Adrenal gland (tissue), 12 donors: ENCODE results near the gene ALOX15B. TPM values are rescaled to one million over a fixed set of nuclear protein-coding genes. Genes with fewer than 3 reads are reported as not detected.

Experiments used
- DNase-seq, 7 donors: peaks; one replicate each; pipeline ENCODE4 v3.0.0-alpha.2; 2019 to 2020
- H3K27ac ChIP-seq, 5 donors: fragments of 200-600 bp; sonication (generic) in 4 of 5; 1 replicate in 3 of 5; 2 replicates in 2 of 5; pipeline versions ENCODE4 v1.5.1 to v1.8.0; 2016 to 2020; ENCODE audit warnings: mild to moderate bottlenecking in 1 of 5
- H3K27me3 ChIP-seq: fragments of 200-600 bp; 2 replicates; pipeline ENCODE4 v1.8.0; 2021
- H3K36me3 ChIP-seq, 2 donors: fragments of 200-600 bp; replicated peaks in 1 of 2; 1 replicate in 1 of 2; 2 replicates in 1 of 2; pipeline versions ENCODE4 v1.5.1 to v1.8.0; 2018 to 2022
- H3K4me1 ChIP-seq, 2 donors: fragments of 200-600 bp; replicated peaks in 1 of 2; 1 replicate in 1 of 2; 2 replicates in 1 of 2; pipeline versions ENCODE4 v1.5.1 to v1.8.0; 2018 to 2021
- H3K4me3 ChIP-seq, 4 donors: fragments of 200-600 bp; sonication (generic) in 3 of 4; one replicate each; pipeline ENCODE4 v1.5.1; 2016 to 2018
- H3K9me3 ChIP-seq, 3 donors: fragments of 200-600 bp; sonication (generic) in 1 of 3; replicated peaks in 1 of 3; 1 replicate in 2 of 3; 2 replicates in 1 of 3; pipeline versions ENCODE4 v1.5.1 to v1.8.0; 2016 to 2021
- CTCF ChIP-seq, 6 experiments: fragments of 450-650 bp in 4 of 6; fragments of 200-600 bp in 2 of 6; sonication (generic) in 1 of 6; IDR thresholded peaks; 1 replicate in 5 of 6; 2 replicates in 1 of 6; pipeline versions ENCODE4 v1.5.1 to v1.8.0; 2016 to 2021; ENCODE audit warnings: antibody characterized with exemption in 6 of 6, mild to moderate bottlenecking in 2 of 6, moderate library complexity in 1 of 6
- POLR2A ChIP-seq, 2 donors: fragments of 450-650 bp; IDR thresholded peaks; one replicate each; pipeline ENCODE4 v1.6.1; 2017; ENCODE audit warnings: antibody characterized with exemption in 2 of 2, mild to moderate bottlenecking in 2 of 2, moderate library complexity in 1 of 2
- WGBS, 4 donors: extraction: QIAGEN DNeasy Blood & Tissue Kit in 2 of 4; methylation state at CpG; one replicate each; pipeline versions ENCODE4 v1.1.5 to v1.1.7; 2013 to 2017; 5-methylcytosine and 5-hydroxymethylcytosine counted together
- intact Hi-C, 2 donors: fragments of 100-400 bp; cut with DNase I; formaldehyde crosslinking; loops; one replicate each; pipeline versions ENCODE4 v1.14.1 to v1.15.0; 2022 to 2023
- polyA plus RNA-seq, 3 donors: library from polyadenylated mRNA; stranded (reverse); fragments of 200-250 nt in 2 of 3; fragments of 350-450 nt in 1 of 3; fragmentation: Illumina TruSeq in 1 of 3; extraction: RNeasy Lipid Tissue Mini Kit (QIAGEN cat#74804) in 1 of 3; gene quantifications; one replicate each; pipeline ENCODE4 v1.2.3, GENCODE V29; 2013 to 2014
- total RNA-seq, 9 donors: library from RNA; depleted of rRNA in 4 of 9; stranded (reverse); fragments of >200 nt in 4 of 9; fragments of 120-200 nt in 1 of 9; fragmentation: NEBNext Ultra II Directional in 1 of 9; extraction: Animal tissue kit (Norgen Biotek cat#: 25700) in 1 of 9; gene quantifications; one replicate each; pipeline versions ENCODE4 v1.1.0 to v1.2.4, GENCODE V29; 2013 to 2023
- donor health status: healthy with polysubstance abuse.
- donor health status: Bipolar disorder and iron deficiency.
- donor health status: DM: yes; HTN: yes; CAD: no.
- donor health status: DM: no; HTN: no; CAD: no.
- donor health status: DM: no; HTN: no; CAD: no.
- donor health status: DM: yes; HTN: yes; CAD: no.

ALOX15B gene
- total and polyA plus RNA-seq, 12 donors, result 1.1 to 9.8 (median 3.9) TPM; not detected in 1

DNA sequence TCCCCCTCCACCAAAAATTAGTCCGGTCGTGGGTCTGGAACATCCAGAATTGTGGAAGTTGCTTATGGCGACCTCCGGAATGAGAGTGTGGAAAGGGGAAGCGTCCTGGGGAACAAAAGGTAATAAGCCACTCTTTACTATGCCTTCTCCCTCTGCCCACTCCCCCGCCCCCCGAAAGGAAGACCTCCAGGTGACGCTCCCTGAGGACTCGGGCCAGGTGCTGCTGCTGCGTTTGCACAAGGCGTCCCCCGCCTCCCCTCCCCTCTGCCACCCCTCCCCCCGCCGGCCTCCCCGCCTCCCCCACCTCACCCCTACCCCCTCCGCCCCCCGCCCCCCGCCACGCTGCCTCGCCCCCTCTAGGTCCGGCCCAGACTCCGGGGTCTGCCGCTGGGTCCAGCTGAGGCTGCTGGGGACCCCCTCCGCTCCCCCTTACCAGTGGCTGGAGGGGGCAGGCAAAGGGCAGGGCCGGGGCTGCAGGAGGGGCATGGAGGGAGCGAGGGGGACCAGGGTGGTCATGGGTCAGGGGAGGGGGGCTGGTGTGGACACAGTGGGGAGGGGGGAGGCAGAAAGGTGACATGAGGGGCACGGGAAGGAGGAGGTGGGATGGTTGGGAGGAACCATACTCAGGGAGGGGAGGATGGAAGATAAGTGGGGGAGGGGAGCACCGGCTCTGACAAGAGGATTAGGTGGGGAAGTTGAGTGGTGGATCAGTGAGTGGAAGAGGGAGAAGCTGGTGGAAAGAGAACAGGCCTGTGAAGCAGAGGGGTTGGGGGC lies 25.1 kb downstream of the ALOX15B start:
- no peak for DNase-seq
- TF ChIP-seq POLR2A (IDR thresholded peaks at IDR 0.05) (no peak), CTCF (IDR thresholded peaks at IDR 0.05) (no peak)
- Histone ChIP-seq H3K4me3 (no peak overlapping the region), H3K9me3 (no peaks in the 10 kb centered on the region), H3K36me3 (no peaks in the 10 kb centered on the region), H3K4me1 (no peaks in the 10 kb centered on the region), H3K27ac (no peak overlapping the region), H3K27me3 (peaks cover 14% of the 10 kb centered on the region)
- WGBS, 4 donors, result 14 to 16% (median 15%) methylated on average over 16 to 28 of the region's 28 CpGs
- intact Hi-C loops, result no loop called here

DNA sequence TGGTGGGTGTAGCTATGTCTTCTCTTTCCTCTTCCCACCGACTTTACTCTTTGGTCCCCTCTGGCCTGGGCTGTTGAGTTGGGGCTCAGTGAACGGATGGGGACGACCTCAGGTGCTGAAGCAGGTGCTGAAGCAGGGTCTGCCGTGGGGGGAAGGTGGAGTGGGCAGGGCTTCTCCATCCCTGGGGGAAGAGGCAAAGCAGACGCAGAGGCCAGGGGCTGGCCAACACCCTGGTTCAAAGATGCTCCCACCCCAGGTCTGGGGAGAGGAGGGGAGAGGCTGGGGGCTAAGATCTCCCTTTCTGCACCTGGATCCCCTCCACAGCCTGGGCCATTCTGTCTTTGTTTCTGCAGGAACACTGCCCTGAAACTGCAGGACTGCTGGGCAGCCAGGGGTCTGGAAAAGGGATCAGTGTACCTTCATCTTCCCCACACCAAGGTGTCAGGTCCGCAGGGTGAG lies 25.7 kb downstream of the ALOX15B start:
- Histone ChIP-seq H3K36me3 (no peaks in the 10 kb centered on the region), H3K27ac (no peak overlapping the region), H3K4me1 (no peaks in the 10 kb centered on the region), H3K9me3 (no peaks in the 10 kb centered on the region), H3K4me3 (no peak overlapping the region), H3K27me3 (peaks cover 14% of the 10 kb centered on the region)
- TF ChIP-seq POLR2A (IDR thresholded peaks at IDR 0.05) (no peak), CTCF (IDR thresholded peaks at IDR 0.05) (no peak)
- intact Hi-C loops, result no loop called here
- DNase-seq, result no peak
- 43 to 56% (median 46%) methylated on average over 4 to 6 of the region's 6 CpGs for WGBS, 4 donors

DNA sequence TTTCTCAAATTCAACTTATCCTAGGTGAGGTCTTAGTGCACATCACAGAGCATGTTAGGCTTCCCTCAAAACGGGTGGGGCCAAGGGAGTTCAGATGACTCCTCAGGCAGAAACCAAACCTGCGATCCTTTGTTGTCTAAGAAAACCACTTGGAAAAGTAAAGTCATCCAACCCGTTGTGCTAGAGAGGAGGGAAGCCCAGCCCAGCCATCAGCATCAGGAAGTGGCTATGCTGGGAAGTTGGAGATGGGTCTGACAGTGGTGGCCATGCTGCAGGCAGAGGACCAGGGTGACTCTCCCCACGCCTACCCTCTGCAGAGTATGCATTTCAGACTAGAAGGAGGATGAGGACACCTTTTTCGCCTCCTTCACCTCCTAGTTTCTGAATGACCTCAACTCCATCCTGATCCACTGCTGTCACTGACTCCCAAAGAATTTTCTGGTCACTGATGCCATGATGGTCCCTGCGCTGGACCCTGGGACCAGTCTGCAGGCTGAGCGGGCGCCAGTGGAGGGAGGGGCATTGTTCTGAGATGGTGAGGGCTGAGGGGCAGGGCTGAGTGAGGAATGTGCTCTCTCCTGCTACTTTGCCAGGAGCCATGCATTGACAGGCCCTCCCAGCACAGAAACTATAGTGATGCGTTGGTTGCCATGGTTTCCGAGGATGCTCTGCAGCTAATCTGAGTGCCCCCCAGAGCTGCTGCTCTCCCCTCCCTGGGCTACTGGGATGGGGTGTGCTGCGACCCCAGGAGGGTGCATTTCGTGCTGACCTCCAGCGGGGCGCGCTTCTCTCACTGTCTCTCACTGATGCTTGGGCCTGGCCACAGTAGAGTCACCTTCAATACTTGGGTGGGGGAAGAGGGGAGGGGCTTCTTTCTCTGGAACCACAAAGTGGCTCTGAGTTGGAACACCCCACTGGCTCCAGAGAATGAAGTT lies 28.2 kb downstream of the ALOX15B start:
- peaks cover 15% of the 10 kb centered on the region for H3K27me3 ChIP-seq
- no peaks in the 10 kb centered on the region for H3K9me3 ChIP-seq
- no peaks in the 10 kb centered on the region for H3K4me1 ChIP-seq
- 75 to 79% (median 77%) methylated on average over 7 to 15 of the region's 15 CpGs for WGBS, 4 donors
- DNase-seq, result no peak
- H3K27ac ChIP-seq, result no peak overlapping the region
- intact Hi-C loops, result no loop called here
- TF ChIP-seq POLR2A (IDR thresholded peaks at IDR 0.05), result no peak
- no peaks in the 10 kb centered on the region for H3K36me3 ChIP-seq
- H3K4me3 ChIP-seq, result no peak overlapping the region

- Histone ChIP-seq H3K27ac (no peak overlapping the region), H3K4me1 (no peaks in the 10 kb centered on the region), H3K27me3 (peaks cover 22% of the 10 kb centered on the region), H3K36me3 (no peaks in the 10 kb centered on the region), H3K9me3 (no peaks in the 10 kb centered on the region), H3K4me3 (no peak overlapping the region)
- DNase-seq, result no peak
- intact Hi-C loops, result no loop called here
- 62 to 80% (median 71%) methylated on average over 4 of the region's 4 CpGs for WGBS, 4 donors
- TF ChIP-seq POLR2A (IDR thresholded peaks at IDR 0.05), result no peak
- no peak for TF ChIP-seq CTCF (IDR thresholded peaks at IDR 0.05)
Observed at GRCh38 chr17:8067806-8068205, 28.9 kb downstream of the ALOX15B start.
